Psoas muscle (tissue), 8 donors: ENCODE data around the gene CAMK1D. TPM values are rescaled to one million over a fixed set of nuclear protein-coding genes. Genes with fewer than 3 reads are reported as not detected.

Experiments
- ATAC-seq, 4 donors: fragments of 200-7000 bp; cut with Tn5 transposase; one replicate each; pipeline ENCODE4 v1.9.1; 2020; ENCODE audit warnings: moderate library complexity in 3 of 4, mild to moderate bottlenecking in 2 of 4
- DNase-seq, 2 donors: peaks; one replicate each; pipeline ENCODE4 v3.0.0-alpha.2; 2020
- H3K27ac ChIP-seq: fragments of 200-600 bp; one replicate; pipeline ENCODE4 v1.8.0; 2022
- H3K27me3 ChIP-seq, 3 donors: fragments of 200-600 bp in 1 of 3; one replicate each; pipeline versions ENCODE4 v1.6.1 to v1.8.0; 2013 to 2022; ENCODE audit warnings: low read length in 2 of 3, mild to moderate bottlenecking in 2 of 3, moderate library complexity in 1 of 3; ENCODE audit not compliant: insufficient read depth in 3 of 3
- H3K36me3 ChIP-seq, 2 donors: fragments of 200-600 bp in 1 of 2; one replicate each; pipeline versions ENCODE4 v1.6.1 to v1.8.0; 2013 to 2022; ENCODE audit warnings: low read depth in 1 of 2, mild to moderate bottlenecking in 1 of 2, moderate library complexity in 1 of 2; ENCODE audit not compliant: insufficient read depth in 1 of 2
- H3K4me1 ChIP-seq: fragments of 200-600 bp; one replicate; pipeline ENCODE4 v1.8.0; 2022
- H3K4me3 ChIP-seq: fragments of 200-600 bp; one replicate; pipeline ENCODE4 v1.8.0; 2022; ENCODE audit warnings: mild to moderate bottlenecking
- H3K9me3 ChIP-seq: fragments of 200-600 bp; one replicate; pipeline ENCODE4 v1.8.0; 2022
- WGBS, 3 donors: extraction: QIAGEN DNeasy Blood & Tissue Kit; methylation state at CpG; one replicate each; pipeline versions ENCODE4 v1.1.6 to v1.1.7; 2013; 5-methylcytosine and 5-hydroxymethylcytosine counted together
- intact Hi-C, 2 donors: fragments of 100-400 bp; cut with DNase I; formaldehyde crosslinking; loops; one replicate each; pipeline versions ENCODE4 v1.11.0 to v1.14.2; 2022
- polyA plus RNA-seq, 3 donors: library from polyadenylated mRNA; stranded (reverse); fragments of 200-250 nt; gene quantifications; one replicate each; pipeline ENCODE4 v1.2.3, GENCODE V29; 2013
- total RNA-seq, 4 donors: library from RNA; stranded (reverse); fragmentation: NEBNext Ultra II Directional in 2 of 4; extraction: Animal tissue kit (Norgen Biotek cat#: 25700) in 2 of 4; gene quantifications; one replicate each; pipeline versions ENCODE4 v1.2.1 to v1.2.4, GENCODE V29; 2021 to 2023
- TF ChIP-seq, protein P1 (sequence below): fragments of 200-600 bp; IDR thresholded peaks from one replicate; pipeline ENCODE4 v1.8.0; 2022; ENCODE audit warnings: antibody characterized with exemption
- donor health status: healthy with polysubstance abuse.
- donor health status: DM: no; HTN: no; CAD: no; lungs with moderate emphysema.
- donor health status: Bipolar disorder and iron deficiency.
- donor health status: healthy.
- donor health status: DM: yes; HTN: yes; CAD: no.
- donor health status: DM: no; HTN: no; CAD: no.
- donor health status: DM: no; HTN: no; CAD: no.
- donor health status: DM: yes; HTN: yes; CAD: no.

Gene CAMK1D
- total and polyA plus RNA-seq, 7 donors, result 0.39 to 1.8 (median 0.53) TPM

DNA sequence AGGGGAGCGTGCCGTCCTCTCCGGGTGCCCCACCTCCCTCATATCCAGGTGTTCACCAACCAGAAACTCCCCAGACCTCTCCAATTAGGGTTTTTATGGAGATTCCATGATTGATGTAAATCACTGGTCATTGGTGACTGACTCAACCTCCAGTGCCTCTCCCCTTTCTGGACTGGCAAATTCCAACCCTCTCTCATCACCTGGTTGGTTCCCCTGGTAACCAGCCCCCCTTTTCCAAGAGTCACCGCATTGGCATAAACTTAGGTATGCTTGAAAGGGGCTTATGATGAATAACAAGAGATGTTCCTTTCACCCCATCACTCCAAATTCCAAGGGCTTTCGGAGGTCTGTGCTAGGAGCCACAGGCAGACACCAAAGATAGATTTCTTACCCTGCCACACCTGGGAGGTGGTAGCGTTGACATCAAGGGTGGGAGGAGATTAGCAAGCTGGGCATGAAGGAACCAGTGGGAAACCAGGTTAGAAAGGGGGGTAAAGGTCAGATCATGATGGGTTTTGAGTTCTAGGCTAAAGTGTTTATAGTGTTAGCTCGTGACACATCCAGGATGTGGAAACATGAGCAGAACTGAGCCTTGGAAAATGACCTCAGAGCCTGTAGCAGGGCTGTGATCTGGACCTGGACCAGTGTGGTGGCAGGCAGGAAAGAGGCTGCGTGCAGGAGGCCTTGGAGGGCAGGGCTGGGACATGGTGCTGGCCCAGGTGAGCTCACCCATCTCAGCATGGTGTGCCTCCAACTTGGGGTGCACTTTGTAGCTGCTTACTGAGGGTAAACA is 45.1 kb downstream of the CAMK1D start:
- Histone ChIP-seq H3K9me3 (no peaks in the 10 kb centered on the region), H3K27me3 (peaks cover 0 to 4% (median 0%) of the 10 kb centered on the region in 3 donors), H3K4me1 (no peaks in the 10 kb centered on the region), H3K36me3 (no peaks in the 10 kb centered on the region), H3K27ac (no peak overlapping the region), H3K4me3 (no peak overlapping the region)
- DNase-seq (no peak), ATAC-seq (no peak)
- intact Hi-C loops, result no loop called here
- WGBS, 3 donors, result 72 to 95% (median 80%) methylated on average over 8 of the region's 8 CpGs
- TF ChIP-seq, protein P1, sequence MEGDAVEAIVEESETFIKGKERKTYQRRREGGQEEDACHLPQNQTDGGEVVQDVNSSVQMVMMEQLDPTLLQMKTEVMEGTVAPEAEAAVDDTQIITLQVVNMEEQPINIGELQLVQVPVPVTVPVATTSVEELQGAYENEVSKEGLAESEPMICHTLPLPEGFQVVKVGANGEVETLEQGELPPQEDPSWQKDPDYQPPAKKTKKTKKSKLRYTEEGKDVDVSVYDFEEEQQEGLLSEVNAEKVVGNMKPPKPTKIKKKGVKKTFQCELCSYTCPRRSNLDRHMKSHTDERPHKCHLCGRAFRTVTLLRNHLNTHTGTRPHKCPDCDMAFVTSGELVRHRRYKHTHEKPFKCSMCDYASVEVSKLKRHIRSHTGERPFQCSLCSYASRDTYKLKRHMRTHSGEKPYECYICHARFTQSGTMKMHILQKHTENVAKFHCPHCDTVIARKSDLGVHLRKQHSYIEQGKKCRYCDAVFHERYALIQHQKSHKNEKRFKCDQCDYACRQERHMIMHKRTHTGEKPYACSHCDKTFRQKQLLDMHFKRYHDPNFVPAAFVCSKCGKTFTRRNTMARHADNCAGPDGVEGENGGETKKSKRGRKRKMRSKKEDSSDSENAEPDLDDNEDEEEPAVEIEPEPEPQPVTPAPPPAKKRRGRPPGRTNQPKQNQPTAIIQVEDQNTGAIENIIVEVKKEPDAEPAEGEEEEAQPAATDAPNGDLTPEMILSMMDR, result no peak

DNA sequence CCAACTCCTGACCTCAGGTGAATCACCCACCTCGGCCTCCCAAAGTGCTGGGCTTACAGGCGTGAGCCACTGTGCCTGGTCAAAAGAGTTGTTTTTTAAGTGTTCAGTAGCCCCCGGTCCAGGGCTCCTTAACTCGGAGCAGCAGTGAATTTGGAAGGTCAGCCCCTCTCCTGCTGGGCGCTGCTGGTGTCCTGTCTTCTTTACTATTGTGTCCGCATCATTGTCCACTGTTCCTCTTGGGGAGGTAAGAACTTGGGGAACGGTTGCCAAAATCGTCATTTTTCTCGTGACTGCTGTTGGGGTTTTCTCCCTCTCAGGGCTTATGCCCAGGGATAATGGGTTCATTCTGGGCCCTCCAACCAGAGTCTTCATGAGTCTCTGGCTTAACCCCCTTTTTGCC is 46.7 kb downstream of the CAMK1D start:
- no peak for DNase-seq
- intact Hi-C loops, result no loop called here
- Histone ChIP-seq H3K27ac (no peak overlapping the region), H3K36me3 (no peaks in the 10 kb centered on the region), H3K4me1 (no peaks in the 10 kb centered on the region), H3K4me3 (no peak overlapping the region), H3K27me3 (peaks cover 0 to 4% (median 0%) of the 10 kb centered on the region in 3 donors), H3K9me3 (no peaks in the 10 kb centered on the region)
- WGBS, 3 donors, result 71 to 86% (median 79%) methylated on average over 9 of the region's 9 CpGs
- no peak for ATAC-seq
- TF ChIP-seq, protein P1, result no peak

DNA sequence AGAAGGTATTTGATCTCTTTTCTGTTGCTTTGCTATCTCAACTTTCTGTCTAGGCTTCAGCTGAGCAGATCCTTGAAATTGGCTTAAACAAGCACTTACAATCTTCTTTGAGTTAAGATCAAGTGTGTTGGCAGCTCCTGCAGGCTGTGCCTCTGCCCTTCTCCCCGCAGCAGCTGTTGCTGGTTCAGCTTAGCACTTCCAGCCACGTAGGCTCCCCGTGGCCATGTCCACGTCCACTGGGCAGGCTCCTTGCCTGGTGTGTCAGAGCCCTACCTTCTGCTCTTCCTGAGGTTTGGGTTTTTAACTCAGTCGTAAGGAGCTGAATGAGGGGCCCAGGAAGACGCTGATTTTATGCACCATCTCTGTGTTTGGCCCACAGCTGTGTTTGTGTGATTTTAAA is 47.2 kb downstream of the CAMK1D start:
- no peak overlapping the region for H3K27ac ChIP-seq
- ATAC-seq, result no peak
- H3K4me3 ChIP-seq, result no peak overlapping the region
- 32 to 54% (median 43%) methylated on average over 6 of the region's 6 CpGs for WGBS, 3 donors
- TF ChIP-seq, protein P1, result no peak
- H3K4me1 ChIP-seq, result no peaks in the 10 kb centered on the region
- intact Hi-C loops, result no loop called here
- H3K9me3 ChIP-seq, result no peaks in the 10 kb centered on the region
- H3K36me3 ChIP-seq, result no peaks in the 10 kb centered on the region
- no peak for DNase-seq
- H3K27me3 ChIP-seq, result peaks cover 0 to 4% (median 0%) of the 10 kb centered on the region in 3 donors

DNA sequence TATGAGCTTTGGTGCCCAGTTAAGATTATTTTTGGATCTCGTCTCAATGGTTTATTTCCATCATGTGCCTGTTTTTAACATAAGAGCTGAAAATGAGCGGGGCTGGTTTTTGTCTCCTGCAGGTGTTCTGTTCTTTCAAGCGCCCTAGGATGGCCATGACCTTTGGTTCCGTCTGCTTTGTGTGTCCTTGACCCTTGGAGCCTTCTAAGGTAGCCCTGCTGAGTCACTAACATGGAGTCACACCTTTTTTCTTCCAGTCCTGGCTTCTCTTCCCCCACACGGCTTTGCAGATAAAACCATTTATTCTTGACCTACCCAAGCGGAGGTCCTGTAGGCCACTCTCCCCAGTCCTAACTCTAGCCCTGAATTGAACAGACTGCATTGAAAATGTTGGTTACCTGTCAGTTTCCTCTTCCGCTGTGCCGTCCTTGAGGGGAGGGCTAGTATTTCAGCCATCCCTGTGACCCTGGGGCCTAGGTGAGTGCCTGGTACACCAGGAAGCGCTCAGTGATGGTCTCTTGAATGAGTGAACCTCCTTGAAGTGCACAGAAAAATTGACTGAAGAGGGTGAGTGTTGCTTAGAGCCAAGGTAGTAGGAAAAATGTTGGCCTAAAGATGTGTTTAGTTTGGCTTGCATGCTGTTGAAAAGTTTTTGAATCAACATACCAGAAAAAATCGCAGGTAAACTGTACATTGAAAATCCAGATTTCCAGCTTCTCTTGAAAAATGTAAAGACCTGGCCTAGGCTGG is 48.0 kb downstream of the CAMK1D start:
- Histone ChIP-seq H3K4me1 (no peaks in the 10 kb centered on the region), H3K27ac (no peak overlapping the region), H3K27me3 (peaks cover 0 to 4% (median 0%) of the 10 kb centered on the region in 3 donors), H3K36me3 (no peaks in the 10 kb centered on the region), H3K4me3 (no peak overlapping the region), H3K9me3 (no peaks in the 10 kb centered on the region)
- DNase-seq (no peak), ATAC-seq (no peak)
- TF ChIP-seq, protein P1, result no peak
- intact Hi-C loops, result no loop called here
- 88 to 95% (median 91%) methylated on average over 10 of the region's 10 CpGs for WGBS, 3 donors
